ENCODE measurements around the gene CORO2A.

Gene CORO2A

DNA sequence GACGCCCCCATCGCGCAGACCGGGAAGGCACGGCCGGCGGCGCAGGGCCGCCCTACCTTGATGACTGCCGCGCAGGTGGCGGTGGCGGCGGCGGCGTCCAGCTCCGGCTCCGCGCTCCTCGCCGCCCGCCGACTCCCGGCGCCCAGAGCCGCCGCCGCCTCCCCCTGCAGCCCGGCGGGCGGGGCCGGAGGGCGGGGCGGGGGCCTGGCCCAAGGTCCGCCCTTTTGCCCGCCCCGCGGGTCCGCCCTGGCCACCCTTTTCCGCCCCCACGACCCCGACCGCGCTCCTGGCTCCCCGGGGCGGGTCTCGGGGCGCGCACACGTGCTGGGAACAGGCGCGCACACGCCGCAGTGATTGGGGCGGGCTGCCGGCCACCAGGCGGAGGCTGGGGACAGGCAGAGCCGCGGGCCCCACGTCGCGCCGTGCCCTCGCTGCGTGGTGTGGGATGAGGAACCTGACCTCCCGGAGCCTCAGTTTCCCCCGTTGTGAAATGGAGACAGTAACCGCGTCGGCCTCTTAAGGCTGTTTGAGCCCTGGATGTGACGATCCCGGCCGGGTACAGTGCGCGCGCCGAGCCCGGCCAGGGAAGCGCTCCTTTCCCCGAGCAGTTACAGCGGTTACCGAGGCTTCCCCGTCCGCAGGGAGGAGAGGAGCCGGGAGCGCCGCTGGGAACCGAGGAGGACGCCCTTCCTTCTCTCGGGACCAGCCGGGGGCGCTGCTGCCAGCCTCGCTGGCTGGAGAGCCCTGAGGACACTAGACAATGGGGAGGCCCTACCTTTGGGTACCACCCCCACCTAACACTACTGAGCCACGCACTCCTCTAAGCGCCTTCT, at the start of gene CORO2A:
TSS of gene CORO2A (minus strand) at position 135 of the 833 bp plus-strand sequence. CDS start 34,977 bp downstream, outside the sequence.
- peak within 1 kb of the TSS; percentile 77 for H3K27ac ChIP-seq
- TF ChIP-seq CTCF (conservative IDR thresholded peaks at IDR 0.05) (peak; percentile 72), ZFX (IDR thresholded peaks at IDR 0.05) (peak; percentile 25; the same call in 1 of the 2 replicates)

DNA sequence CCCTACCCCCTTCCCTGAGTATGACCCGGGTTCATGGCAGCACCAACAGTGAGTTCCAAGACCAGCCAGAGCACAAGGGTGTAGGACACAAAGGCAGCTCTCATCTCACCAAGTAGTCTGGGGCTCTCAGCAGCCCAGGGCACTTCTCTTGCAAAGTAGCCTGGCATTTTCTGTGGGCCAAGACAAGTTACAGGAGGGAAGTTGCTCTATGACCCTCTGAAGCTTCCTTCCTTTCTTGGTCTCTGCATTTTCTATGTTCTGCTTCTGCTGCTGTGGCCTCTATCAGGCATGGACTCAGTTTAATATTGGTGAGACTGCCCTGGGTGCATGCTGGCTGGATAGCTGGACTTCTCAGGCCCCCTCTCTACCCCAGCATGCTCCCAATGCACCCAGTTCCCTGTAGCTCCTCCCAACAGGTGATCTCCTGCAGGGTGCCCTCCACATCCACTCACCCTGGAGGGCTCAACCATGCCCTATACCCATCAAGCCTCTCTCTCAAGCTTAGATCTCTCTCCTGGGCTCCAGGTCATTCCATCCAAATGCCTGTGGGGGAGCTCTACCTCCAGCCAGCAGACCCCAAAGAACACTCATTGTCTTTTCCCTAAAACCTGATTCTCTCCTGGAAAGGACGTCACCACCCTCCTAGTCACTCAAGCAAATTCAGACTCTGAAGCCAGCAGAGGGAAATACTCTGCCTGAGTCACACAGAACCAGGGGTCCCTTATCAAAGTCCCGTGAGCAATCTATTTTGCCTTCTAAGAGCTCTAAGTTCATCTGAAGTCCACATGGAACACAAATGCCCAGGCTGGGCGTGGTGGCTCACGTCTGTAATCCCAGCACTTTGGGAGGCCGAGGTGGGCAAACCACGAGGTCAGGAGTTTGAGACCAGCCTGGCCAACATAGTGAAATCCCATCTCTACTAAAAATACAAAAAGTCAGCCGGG, 49.2 kb upstream of the CORO2A start:
- no peak overlapping the region for H3K27ac ChIP-seq
- TF ChIP-seq CTCF (conservative IDR thresholded peaks at IDR 0.05) = no peak
- TF ChIP-seq ZFX (IDR thresholded peaks at IDR 0.05) = no peak

- no peak for TF ChIP-seq CTCF (conservative IDR thresholded peaks at IDR 0.05)
- no peak for TF ChIP-seq ZFX (IDR thresholded peaks at IDR 0.05)
- no peak overlapping the region for H3K27ac ChIP-seq
Observed at GRCh38 chr9:98240475-98240874, 48.0 kb upstream of the CORO2A start.

DNA sequence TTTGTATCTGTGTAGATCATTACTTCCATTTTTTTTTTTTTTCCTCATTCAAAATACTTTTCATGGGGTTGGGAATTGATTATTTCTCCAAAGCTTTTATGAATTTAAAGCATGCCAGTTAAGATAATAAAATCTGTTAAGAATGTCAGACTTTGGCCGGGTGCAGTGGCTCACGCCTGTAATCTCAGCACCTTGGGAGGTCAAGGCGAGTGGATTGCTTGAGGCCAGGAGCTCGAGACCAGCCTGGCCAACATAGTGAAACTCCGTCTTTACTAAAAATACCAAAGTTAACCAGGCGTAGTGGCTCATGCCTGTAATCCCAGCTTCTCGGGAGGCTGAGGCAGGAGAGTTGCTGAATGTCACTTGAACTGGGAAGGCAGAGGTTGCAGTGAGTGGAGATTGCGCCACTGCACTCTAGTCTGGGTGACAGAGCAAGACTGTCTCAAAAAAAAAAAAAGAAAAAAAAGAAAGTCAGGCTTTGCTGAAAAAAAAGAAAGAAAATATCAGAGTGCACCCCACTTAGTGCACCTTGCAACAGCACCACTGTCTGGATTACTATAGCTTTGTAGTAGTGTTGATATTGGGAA, 44.6 kb upstream of the CORO2A start:
- TF ChIP-seq ZFX (IDR thresholded peaks at IDR 0.05) (no peak), CTCF (conservative IDR thresholded peaks at IDR 0.05) (no peak)
- no peak overlapping the region for H3K27ac ChIP-seq

DNA sequence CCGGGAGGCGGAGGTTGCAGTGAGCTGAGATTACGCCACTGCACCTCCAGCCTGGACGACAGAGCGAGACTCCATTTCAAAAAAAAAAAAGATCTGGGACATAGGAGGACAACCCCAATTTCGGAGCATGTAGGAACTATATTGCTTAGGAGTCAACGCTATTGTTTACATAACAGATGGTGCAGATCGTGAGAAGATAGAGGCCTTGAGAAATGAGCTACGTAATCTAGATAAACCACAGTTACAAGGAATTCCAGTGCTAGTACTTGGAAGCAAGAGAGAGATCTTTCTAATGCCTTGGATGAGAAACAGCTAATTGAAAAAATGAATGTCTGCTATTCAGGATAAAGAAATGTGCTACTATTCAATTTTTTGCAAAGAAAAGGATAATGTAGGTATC, 42.7 kb upstream of the CORO2A start:
- TF ChIP-seq ZFX (IDR thresholded peaks at IDR 0.05) (no peak), CTCF (conservative IDR thresholded peaks at IDR 0.05) (no peak)

DNA sequence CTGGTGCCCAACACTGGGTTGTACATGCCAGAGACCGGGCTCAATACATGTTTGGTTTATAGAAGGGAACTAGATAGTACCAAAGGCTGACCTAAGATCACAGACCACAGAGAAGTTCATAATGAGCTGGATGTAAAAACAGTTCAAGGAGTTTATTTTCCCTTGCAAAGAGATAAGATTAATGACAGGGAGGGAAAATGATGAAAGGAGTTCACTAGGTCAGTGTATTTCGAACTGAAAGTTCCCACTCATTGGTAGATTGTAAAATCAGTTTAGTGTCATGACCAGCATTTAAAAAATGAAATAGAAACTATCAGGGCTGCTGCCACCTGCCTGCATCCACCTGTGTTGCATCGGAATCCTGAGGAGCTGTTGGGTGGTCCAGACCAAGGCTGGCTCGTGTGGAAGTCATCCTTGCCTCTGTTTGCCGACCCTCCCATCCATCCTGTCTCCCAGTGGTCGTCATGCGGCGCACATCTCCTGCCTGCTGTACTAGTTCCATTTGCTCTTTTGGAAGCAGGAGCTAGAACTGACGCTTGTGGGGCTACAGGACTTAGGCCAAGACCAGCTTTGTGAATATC, 41.9 kb upstream of the CORO2A start:
- no peak overlapping the region for H3K27ac ChIP-seq
- TF ChIP-seq CTCF (conservative IDR thresholded peaks at IDR 0.05) (no peak), ZFX (IDR thresholded peaks at IDR 0.05) (no peak)

More for the DNA sequence above, 42.7 kb upstream of the CORO2A start:
- no peak overlapping the region for H3K27ac ChIP-seq
